EH (cell line): ENCODE measurements around the gene ITSN1.
"Not testable (repeated sequence)": the region's sequence is repeated elsewhere in the genome, so short reads cannot be mapped to it uniquely, and the experiment has no call there.

Source experiments
- DNase-seq: peaks from one replicate; pipeline ENCODE4 v3.0.0-alpha.2; 2015; ENCODE audit warnings: low read depth

The ITSN1 gene

GRCh38 chr21:33770542-33770941, 128.2 kb downstream of the ITSN1 start:
- DNase-seq: no peak

DNA sequence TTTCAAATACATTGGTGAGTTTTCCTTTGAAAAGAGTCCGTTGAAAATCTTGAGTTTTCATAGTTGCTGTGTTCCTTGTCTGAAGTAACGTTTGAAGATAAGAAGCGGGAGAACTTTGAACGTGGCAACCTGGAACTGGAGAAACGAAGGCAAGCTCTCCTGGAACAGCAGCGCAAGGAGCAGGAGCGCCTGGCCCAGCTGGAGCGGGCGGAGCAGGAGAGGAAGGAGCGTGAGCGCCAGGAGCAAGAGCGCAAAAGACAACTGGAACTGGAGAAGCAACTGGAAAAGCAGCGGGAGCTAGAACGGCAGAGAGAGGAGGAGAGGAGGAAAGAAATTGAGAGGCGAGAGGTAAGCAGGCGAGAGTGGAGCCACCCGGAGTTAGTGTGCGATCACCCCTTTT, 129.7 kb downstream of the ITSN1 start:
- no peak for DNase-seq

DNA sequence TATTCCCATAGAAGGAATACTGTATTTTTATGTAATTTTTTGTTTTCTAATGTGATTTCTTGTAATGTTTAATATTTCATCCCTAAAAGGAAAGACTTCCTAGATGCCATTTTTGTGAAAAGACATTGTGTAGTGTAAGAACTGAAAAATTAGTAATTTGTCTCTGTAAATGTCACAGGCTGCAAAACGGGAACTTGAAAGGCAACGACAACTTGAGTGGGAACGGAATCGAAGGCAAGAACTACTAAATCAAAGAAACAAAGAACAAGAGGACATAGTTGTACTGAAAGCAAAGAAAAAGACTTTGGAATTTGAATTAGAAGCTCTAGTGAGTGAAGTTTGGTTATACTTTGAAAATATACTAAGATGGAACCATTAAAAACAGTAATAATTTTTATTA, 132.2 kb downstream of the ITSN1 start:
- DNase-seq: no peak

DNA sequence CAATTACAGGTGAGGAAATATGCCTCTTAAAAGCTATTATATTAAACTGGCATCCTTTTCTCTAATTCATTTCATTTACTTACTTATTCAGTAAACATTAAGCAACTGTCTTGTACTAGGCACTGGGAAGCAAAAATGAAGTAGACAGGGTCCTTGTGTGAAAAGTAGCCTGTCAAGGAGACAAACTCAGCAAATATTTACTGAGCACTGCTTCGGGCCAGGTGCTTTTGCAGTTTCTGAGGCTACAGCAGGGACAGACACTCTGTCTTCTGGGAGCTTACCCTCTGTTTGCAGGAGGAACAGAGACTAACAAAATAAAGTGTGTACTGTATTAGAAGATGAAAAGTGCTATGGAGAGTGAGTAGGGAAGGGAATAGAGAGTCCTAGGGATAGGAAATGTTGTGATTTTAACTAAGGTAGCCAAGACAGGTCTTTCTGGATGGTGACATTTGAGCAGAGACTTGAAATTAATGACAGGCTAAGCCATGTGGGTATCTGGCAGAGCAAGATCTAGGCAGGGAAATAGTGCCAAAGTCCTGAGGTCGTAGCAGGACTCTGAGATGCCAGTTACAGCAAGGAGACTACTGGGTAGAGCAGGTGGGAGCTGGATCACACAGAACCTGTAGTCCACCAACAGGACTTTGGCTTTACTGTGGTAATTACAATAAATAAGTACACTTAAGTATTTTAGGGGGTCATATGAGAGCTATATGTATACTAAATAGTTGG, 133.0 kb downstream of the ITSN1 start:
- no peak for DNase-seq

- peak; percentile 61 for DNase-seq
Measured at GRCh38 chr21:33780631-33781030, 138.3 kb downstream of the ITSN1 start.

GRCh38 chr21:33781121-33781520, 138.8 kb downstream of the ITSN1 start:
- no peak for DNase-seq

DNA sequence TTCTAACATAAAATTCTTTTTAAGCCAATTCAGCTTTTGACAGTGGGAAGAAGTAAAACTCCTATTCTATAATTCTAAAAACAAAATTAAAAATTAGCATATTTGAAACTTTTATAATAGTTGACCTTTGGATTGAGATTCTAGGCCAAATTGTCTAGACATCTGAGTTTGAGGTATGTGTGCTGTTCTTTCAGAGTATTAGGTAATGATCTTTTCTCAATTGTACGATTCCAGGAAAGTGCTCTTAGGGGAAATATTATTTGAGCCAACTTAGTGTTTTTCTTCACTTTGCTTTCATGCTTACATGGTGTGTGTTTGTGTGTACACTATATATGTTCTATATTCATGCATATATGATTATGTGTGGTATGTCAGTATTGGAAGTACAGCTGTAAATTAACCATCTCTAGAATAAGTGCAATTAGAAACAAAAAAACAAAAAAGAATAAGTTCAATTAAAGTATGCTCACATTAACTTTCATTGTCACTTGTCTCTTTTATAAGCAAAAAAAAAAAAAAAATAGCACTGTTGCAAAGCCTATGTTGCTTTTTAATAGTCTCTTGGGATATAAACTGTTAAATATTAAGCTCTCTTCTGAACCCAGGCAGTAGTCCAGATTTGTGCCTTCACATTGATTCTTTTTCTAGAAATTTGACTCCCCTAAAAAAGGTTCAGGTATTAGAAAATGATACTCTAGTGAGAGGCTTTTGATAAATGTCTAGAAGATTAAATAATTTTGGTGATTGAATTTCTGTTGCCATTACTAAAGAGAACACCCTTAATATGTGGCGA, 141.1 kb downstream of the ITSN1 start:
- no peak for DNase-seq

DNA sequence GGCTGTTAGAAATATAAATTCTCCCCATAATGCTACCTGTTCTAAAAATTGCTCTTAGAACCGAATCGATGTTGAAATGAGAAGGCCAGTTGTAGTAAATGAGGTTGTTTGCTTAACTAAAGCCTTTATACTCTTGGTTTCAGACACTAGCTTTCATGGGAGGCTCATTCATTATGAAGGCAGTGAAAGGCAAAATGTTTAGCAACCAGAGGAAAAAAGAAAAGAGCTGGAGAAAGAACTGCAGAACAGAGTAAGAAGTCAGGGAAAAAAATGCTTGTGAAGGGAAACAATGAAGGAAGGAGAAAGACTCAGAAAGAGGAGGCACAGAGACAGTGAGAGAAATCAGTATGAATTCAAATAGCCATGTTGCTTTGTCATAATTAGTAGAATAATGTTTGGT, 145.1 kb downstream of the ITSN1 start:
- DNase-seq: no peak

DNA sequence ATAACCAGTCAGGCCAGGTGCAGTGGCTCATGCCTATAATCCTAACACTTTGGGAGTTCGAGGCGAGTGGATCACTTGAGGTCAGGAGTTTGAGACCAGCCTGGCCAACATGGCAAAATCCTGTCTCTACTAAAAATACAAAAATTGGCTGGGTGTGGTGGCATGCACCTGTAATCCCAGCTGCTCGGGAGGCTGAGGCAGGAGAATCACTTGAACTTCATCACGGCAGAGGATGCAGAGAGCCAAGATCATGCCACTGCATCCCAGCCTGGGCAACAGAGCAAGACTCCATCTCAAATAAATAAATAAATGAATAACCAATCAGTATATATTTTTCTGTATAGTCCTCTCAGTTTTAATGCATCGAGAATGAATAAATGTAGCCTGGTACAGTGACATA, 146.1 kb downstream of the ITSN1 start:
- not testable (repeated sequence) for DNase-seq

DNA sequence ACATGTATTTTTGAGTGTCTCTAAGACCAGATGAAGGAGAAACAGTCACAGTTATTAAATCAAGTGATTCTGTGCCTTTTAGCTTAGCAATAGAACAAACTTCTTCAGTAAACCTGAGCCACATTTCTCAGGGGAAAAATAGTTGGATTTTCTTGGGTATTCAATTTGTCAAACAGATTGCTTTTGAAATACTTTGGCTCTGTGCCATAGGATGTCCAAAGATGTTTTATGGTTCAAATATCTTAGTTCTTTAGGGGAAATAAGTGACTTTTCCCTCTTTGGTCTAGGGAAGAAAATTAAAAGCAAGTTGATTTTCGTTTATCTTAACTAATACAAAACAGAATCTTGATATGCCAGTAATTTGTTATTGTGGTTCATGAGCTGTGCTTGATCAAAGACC, 147.4 kb downstream of the ITSN1 start:
- peak; percentile 28 for DNase-seq

GRCh38 chr21:33791073-33791472, 148.8 kb downstream of the ITSN1 start:
- no peak for DNase-seq

- no peak for DNase-seq
Measured at GRCh38 chr21:33794596-33794995, 152.3 kb downstream of the ITSN1 start.

DNA sequence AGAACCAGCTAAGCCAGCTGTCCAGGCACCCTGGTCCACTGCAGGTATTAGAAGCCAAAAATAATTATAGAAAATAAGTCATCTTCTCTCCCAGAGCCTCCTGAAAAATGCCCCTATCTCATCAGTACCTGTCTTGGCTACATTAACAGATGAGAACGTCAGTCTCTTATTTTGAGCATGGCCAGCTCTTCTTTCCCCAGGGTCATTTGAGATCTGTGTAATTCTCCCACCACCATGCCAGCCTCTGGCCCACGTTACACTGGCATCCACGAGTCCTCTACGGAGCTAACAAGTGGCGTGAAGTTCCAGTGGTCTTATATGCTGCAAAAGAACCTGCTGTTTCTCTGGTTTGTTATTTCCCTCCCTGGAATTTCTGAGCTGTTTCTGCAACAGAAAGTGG, 155.3 kb downstream of the ITSN1 start:
- DNase-seq: no peak

- DNase-seq: no peak
Measured at GRCh38 chr21:33799378-33800090, 157.2 kb downstream of the ITSN1 start.

DNA sequence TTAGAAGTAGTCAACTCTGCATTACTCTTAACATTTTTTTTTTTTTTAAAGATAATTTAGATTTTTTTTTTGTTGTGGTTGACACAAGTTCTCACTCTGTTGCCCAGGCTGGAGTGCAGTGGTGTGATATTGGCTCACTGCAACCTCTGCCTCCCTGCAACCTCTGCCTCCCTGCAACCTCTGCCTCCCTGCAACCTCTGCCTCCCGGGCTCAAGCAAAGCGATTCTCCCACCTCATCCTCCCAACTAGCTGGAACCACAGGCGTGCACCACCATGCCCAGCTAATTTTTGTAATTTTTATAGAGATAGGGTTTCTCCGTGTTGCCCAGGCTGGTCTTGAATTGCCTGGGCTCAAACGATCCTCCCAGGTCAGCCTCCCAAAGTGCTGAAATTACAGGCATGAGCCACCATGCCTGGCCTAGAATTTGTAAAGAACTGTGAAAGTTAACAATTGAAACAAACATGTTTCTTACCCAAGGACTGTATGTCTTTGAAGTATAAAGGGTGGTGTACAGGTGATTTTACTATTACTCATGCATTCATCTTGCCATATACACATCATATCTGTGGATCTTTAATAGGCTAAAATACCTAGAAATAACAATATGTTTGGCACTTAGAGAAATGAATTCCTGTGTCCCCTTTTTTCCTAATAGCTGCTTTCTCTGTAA, 158.6 kb downstream of the ITSN1 start:
- DNase-seq: no peak

DNA sequence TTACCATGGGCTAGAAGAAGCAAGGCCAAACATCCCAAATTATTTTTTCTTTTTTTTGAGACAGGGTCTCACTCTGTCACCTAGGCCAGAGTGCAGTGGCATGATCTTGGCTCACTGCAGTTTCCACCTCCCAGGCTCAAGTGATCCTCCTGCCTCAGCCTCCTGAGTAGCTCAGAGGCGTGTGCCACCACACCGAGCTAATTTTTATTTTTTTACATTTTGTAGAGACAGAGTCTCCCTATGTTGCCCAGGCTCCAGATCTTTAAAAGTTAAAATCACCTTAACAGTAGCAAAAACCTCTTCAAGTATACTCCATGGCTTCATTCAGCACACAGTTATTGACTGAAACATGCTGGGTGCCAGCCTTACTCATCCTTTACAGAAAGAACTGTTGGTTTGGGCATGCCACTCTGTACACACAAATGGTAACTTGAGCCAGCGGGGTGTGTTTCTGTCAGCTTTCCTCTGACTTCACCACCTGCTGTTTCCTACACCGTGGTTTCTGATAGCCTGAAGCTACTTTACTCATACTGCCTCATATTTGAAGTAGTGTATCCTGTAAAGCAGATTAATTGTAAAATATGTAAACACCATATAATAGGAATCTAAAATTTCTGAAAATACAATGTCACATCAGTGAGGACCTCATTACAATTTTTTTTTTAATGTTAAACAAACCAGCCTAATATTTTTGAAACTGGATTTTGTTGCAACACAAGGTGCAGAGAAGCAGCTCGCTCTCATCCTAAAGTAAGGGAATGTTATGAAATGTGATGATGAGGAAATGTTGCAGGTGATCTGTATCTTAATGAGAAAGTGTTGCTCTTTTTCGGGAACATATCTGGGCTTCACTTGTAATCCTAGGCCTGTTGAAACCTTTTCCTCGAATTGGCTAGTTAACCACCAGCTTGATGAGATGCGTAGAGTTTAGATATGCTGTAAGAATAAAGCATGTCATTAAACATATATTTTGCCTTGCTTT, 159.4 kb downstream of the ITSN1 start:
- DNase-seq: peak; percentile 85

DNA sequence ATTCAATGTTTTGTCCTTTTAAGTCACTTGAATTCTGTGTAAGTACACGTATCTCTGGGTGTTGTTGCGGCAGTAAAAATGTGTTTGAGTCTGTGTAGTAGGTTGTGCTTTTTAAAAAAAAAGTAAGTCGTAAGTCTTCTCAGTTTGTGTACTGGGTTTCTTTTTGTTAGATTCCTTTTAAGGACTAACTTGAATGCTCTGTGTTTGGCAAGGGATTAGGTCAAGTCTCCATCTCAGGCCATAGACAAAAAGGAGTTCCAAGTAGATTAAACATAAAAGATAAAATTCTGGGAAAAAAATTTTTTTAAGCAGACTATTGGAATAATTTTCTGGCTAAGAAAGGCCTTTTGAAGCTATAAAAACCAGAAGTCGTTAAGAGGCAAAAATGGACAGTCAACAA, 160.2 kb downstream of the ITSN1 start:
- no peak for DNase-seq

- no peak for DNase-seq
Measured at GRCh38 chr21:33808715-33809367, 166.5 kb downstream of the ITSN1 start.

DNA sequence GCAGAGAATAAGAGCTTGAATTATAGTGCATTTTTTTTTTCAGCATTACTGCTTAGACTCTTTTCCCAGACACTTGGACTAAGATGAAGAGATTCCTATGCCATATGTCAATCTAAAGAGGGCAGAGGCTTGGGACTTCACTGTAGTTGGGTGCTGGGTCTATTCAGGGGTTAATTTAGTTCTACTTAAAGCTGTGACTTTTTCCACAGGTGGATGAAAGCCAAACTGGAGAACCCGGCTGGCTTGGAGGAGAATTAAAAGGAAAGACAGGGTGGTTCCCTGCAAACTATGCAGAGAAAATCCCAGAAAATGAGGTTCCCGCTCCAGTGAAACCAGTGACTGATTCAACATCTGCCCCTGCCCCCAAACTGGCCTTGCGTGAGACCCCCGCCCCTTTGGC, 168.5 kb downstream of the ITSN1 start:
- DNase-seq: no peak

- peak; percentile 22 for DNase-seq
Measured at GRCh38 chr21:33811167-33812010, 169.1 kb downstream of the ITSN1 start.
